ENCODE measurements around the gene SCN1B. TPM values are rescaled to one million over a fixed set of nuclear protein-coding genes. Genes with fewer than 3 reads are reported as not detected.

SCN1B gene
- polyA plus RNA-seq, 1 donor from 2014 or later, result 1.5 TPM

GRCh38 chr19:34983786-34984185 lies 46.5 kb upstream of the SCN1B start:
- H3K36me3 ChIP-seq (ENCODE audit: insufficient read depth, low read length), result no peaks in the 10 kb centered on the region
- H3K9ac ChIP-seq (ENCODE audit: low read length), result no peak overlapping the region
- H3K4me2 ChIP-seq (ENCODE audit: low read length), result no peak overlapping the region
- H3F3A ChIP-seq (ENCODE audit: insufficient read depth, low read length, poor library complexity, severe bottlenecking), result no peaks in the 10 kb centered on the region
- H3K9me3 ChIP-seq (ENCODE audit: low read length), result no peaks in the 10 kb centered on the region
- H3K9me2 ChIP-seq (ENCODE audit: insufficient read depth, low read length), result no peaks in the 10 kb centered on the region
- no peak overlapping the region for H2AFZ ChIP-seq (ENCODE audit: low read depth, low read length)
- H3K4me3 ChIP-seq (ENCODE audit: low read length), result no peak overlapping the region
- H4K20me1 ChIP-seq (ENCODE audit: insufficient read depth), result no peaks in the 10 kb centered on the region
- H3K27me3 ChIP-seq (ENCODE audit: insufficient read depth, low read depth, low read length), result no peaks in the 10 kb centered on the region
- no peak overlapping the region for H3K27ac ChIP-seq (ENCODE audit: low read length)
- TF ChIP-seq MXI1 (conservative IDR thresholded peaks at IDR 0.05; ENCODE audit: poor library complexity, severe bottlenecking), result no peak
- TF ChIP-seq RAD21 (conservative IDR thresholded peaks at IDR 0.05), result no peak
- no peak for TF ChIP-seq CTCF (IDR thresholded peaks at IDR 0.05; ENCODE audit: poor library complexity, severe bottlenecking)
- no peak for TF ChIP-seq REST (IDR thresholded peaks at IDR 0.05; ENCODE audit: borderline replicate concordance)
- TF ChIP-seq EP300 (conservative IDR thresholded peaks at IDR 0.05; ENCODE audit: poor library complexity, severe bottlenecking), result no peak
- no peak for TF ChIP-seq TAF1 (IDR thresholded peaks at IDR 0.05; ENCODE audit: low read depth)
- TF ChIP-seq POLR2AphosphoS5 (IDR thresholded peaks at IDR 0.05), result no peak
- TF ChIP-seq SMC3 (conservative IDR thresholded peaks at IDR 0.05; ENCODE audit: poor library complexity), result no peak
- no peaks in the 10 kb centered on the region for H3K79me2 ChIP-seq (replicated peaks; ENCODE audit: insufficient read depth, low read length)

GRCh38 chr19:34984287-34984686 lies 46.0 kb upstream of the SCN1B start:
- H3F3A ChIP-seq (ENCODE audit: insufficient read depth, low read length, poor library complexity, severe bottlenecking), result no peaks in the 10 kb centered on the region
- H3K9me2 ChIP-seq (ENCODE audit: insufficient read depth, low read length), result no peaks in the 10 kb centered on the region
- H3K9me3 ChIP-seq (ENCODE audit: low read length), result no peaks in the 10 kb centered on the region
- no peaks in the 10 kb centered on the region for H3K79me2 ChIP-seq (replicated peaks; ENCODE audit: insufficient read depth, low read length)
- no peak overlapping the region for H3K9ac ChIP-seq (ENCODE audit: low read length)
- H3K27ac ChIP-seq (ENCODE audit: low read length), result no peak overlapping the region
- no peaks in the 10 kb centered on the region for H3K27me3 ChIP-seq (ENCODE audit: insufficient read depth, low read depth, low read length)
- H3K36me3 ChIP-seq (ENCODE audit: insufficient read depth, low read length), result no peaks in the 10 kb centered on the region
- no peaks in the 10 kb centered on the region for H4K20me1 ChIP-seq (ENCODE audit: insufficient read depth)
- H3K4me3 ChIP-seq (ENCODE audit: low read length), result no peak overlapping the region
- no peak overlapping the region for H3K4me2 ChIP-seq (ENCODE audit: low read length)
- no peak overlapping the region for H2AFZ ChIP-seq (ENCODE audit: low read depth, low read length)
- TF ChIP-seq EZH2 (IDR thresholded peaks at IDR 0.05; ENCODE audit: borderline replicate concordance, insufficient read depth, low read length, poor library complexity, severe bottlenecking) (no peak), POLR2AphosphoS5 (IDR thresholded peaks at IDR 0.05) (no peak), CTCF (IDR thresholded peaks at IDR 0.05; ENCODE audit: poor library complexity, severe bottlenecking) (no peak), MXI1 (conservative IDR thresholded peaks at IDR 0.05; ENCODE audit: poor library complexity, severe bottlenecking) (no peak), SMC3 (conservative IDR thresholded peaks at IDR 0.05; ENCODE audit: poor library complexity) (no peak), RAD21 (conservative IDR thresholded peaks at IDR 0.05) (no peak), REST (IDR thresholded peaks at IDR 0.05; ENCODE audit: borderline replicate concordance) (no peak), TAF1 (IDR thresholded peaks at IDR 0.05; ENCODE audit: low read depth) (no peak)

Data from neural cell (in vitro differentiated cells).